Glutamatergic neuron (in vitro differentiated cells): ENCODE results near the gene MUC5AC. TPM values are rescaled to one million over a fixed set of nuclear protein-coding genes. Genes with fewer than 3 reads are reported as not detected.

Experiments
- DNase-seq: peaks from one replicate; pipeline ENCODE4 v3.0.0; 2022
- H3K27ac Mint-ChIP-seq: one replicate; pipeline ENCODE4 v1.8.0; 2020; ENCODE audit warnings: mild to moderate bottlenecking, mixed read lengths, inconsistent platforms; ENCODE audit not compliant: unreplicated experiment
- H3K27me3 Mint-ChIP-seq: one replicate; pipeline ENCODE4 v1.8.0; 2020; ENCODE audit warnings: mild to moderate bottlenecking, moderate library complexity, mixed read lengths, inconsistent platforms; ENCODE audit not compliant: unreplicated experiment
- H3K36me3 Mint-ChIP-seq: one replicate; pipeline ENCODE4 v1.8.0; 2020; ENCODE audit warnings: mild to moderate bottlenecking, mixed read lengths, inconsistent platforms; ENCODE audit not compliant: unreplicated experiment
- H3K4me1 Mint-ChIP-seq: one replicate; pipeline ENCODE4 v1.8.0; 2020; ENCODE audit warnings: mild to moderate bottlenecking, low read depth, mixed read lengths, inconsistent platforms; ENCODE audit not compliant: unreplicated experiment
- H3K4me3 Mint-ChIP-seq: one replicate; pipeline ENCODE4 v1.8.0; 2020; ENCODE audit warnings: mild to moderate bottlenecking, mixed read lengths, inconsistent platforms; ENCODE audit not compliant: unreplicated experiment
- H3K9me3 Mint-ChIP-seq: one replicate; pipeline ENCODE4 v1.8.0; 2020; ENCODE audit warnings: mild to moderate bottlenecking, moderate library complexity, mixed read lengths, inconsistent platforms; ENCODE audit not compliant: unreplicated experiment
- CTCF ChIP-seq: fragments of 200-600 bp; sonication (generic); IDR thresholded peaks from one replicate; pipeline ENCODE4 v1.5.0; 2021; ENCODE audit not compliant: partially characterized antibody, unreplicated experiment
- total RNA-seq: library from RNA; stranded (reverse); fragmentation: NEBNext Ultra II Directional; extraction: Animal tissue kit (Norgen Biotek cat#: 25700); gene quantifications from one replicate; pipeline ENCODE4 v1.2.1, GENCODE V29; 2021; ENCODE audit not compliant: unreplicated experiment

MUC5AC gene
- total RNA-seq, 1 donor from 2014 or later = not detected

GRCh38 chr11:1204381-1205101 lies 46.8 kb downstream of the MUC5AC start:
- H3K27ac Mint-ChIP-seq = no peak overlapping the region
- peaks cover 6% of the 10 kb centered on the region for H3K9me3 Mint-ChIP-seq
- TF ChIP-seq CTCF = no peak
- peaks cover 4% of the 10 kb centered on the region for H3K36me3 Mint-ChIP-seq
- H3K4me3 Mint-ChIP-seq = no peak overlapping the region
- peak; percentile 7 for DNase-seq
- peaks cover 5% of the 10 kb centered on the region for H3K27me3 Mint-ChIP-seq
- no peaks in the 10 kb centered on the region for H3K4me1 Mint-ChIP-seq

GRCh38 chr11:1205121-1205986 lies 47.6 kb downstream of the MUC5AC start:
- Mint-ChIP-seq H3K4me1 (no peaks in the 10 kb centered on the region), H3K27me3 (peaks cover 7% of the 10 kb centered on the region)

DNA sequence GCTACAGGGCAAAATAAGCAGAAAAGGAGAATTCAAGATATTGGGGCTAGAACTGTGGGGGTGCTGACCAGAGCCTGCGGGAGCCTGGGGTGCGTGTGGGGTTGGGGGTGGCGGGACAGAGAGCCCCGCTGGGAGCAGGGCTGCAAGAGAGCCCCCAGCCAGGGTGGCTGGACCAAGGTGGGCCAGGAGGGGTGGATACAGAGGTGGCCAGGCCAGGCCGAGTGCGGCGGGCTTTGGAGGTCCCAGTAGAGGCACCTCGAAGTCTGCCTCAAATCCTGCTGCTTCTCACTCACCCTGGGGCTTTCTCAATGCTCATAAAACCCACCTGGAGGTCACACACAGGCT lies 48.2 kb downstream of the MUC5AC start:
- no peak for TF ChIP-seq CTCF
- Mint-ChIP-seq H3K27ac (no peak overlapping the region), H3K9me3 (peaks cover 7% of the 10 kb centered on the region), H3K36me3 (peaks cover 15% of the 10 kb centered on the region), H3K4me1 (no peaks in the 10 kb centered on the region), H3K27me3 (peaks cover 8% of the 10 kb centered on the region), H3K4me3 (no peak overlapping the region)
- peak; percentile 10 for DNase-seq

More at GRCh38 chr11:1205121-1205986, 47.6 kb downstream of the MUC5AC start:
- H3K27ac Mint-ChIP-seq = no peak overlapping the region
- no peak overlapping the region for H3K4me3 Mint-ChIP-seq
- H3K36me3 Mint-ChIP-seq = peaks cover 12% of the 10 kb centered on the region
- TF ChIP-seq CTCF = no peak
- peak; percentile 20 for DNase-seq
- H3K9me3 Mint-ChIP-seq = peaks cover 7% of the 10 kb centered on the region

DNA sequence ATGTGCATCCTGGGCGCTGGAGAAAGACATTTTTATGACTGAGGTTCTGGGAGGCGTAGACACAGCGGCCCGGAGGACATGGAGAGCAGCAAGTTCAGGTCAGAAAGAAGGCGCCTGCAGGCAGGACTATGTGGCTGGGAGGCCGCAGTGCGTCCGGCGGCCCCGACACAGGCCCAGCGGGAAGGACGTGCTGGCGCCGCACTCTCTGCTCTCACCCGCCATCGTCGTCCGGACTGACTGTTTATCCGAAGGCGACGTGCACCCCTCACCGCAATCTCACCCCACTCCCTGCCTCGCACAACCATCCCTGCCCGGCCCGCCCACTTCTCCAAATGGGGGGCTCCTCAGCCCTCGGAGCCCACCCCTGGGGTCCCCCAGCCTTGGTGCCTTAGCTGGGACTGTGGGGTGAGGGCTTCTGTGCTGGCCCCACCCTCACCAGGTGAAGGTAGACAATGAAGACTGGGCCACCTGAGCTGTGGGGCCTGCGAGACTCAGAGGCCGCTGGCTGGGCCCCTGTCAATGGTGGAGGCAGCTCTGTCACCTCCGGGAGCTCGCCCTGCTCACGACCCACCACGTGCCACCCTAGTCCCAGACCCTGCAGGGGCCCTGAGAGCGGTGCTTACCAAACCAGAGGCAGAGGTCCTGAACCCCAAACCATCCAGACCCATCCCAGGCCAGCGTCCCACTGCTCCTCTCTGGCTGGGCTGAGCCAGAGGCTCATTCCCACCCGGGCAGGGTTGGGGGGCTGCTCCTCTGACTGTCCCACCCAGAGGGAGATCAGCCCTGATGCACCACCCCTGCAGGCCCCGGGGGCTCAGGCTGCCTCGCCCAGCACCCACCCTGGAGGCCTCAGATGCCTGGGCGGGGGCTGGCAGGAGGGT lies 48.9 kb downstream of the MUC5AC start:
- TF ChIP-seq CTCF = no peak
- no peak overlapping the region for H3K27ac Mint-ChIP-seq
- H3K36me3 Mint-ChIP-seq = peaks cover 19% of the 10 kb centered on the region
- H3K4me1 Mint-ChIP-seq = no peaks in the 10 kb centered on the region
- peaks cover 9% of the 10 kb centered on the region for H3K9me3 Mint-ChIP-seq
- H3K4me3 Mint-ChIP-seq = no peak overlapping the region
- peak; percentile 11 for DNase-seq
- H3K27me3 Mint-ChIP-seq = peaks cover 8% of the 10 kb centered on the region
